Suppressor macrophage treated with lipopolysaccharide for 4 hours (primary cell): ENCODE data around the gene CDH4.

ENCODE experiments used
- DNase-seq: peaks from one replicate; pipeline ENCODE4 v3.0.0-alpha.2; 2020

CDH4 gene

GRCh38 chr20:61524951-61525666 lies 273.0 kb downstream of the CDH4 start:
- DNase-seq: no peak

- DNase-seq: no peak
These were observed 273.8 kb downstream of the CDH4 start for GRCh38 chr20:61525781-61526431.

GRCh38 chr20:61526907-61527306 lies 274.8 kb downstream of the CDH4 start:
- DNase-seq: no peak

- no peak for DNase-seq
These were observed 275.6 kb downstream of the CDH4 start for GRCh38 chr20:61527626-61528025.

GRCh38 chr20:61528591-61528990 lies 276.5 kb downstream of the CDH4 start:
- no peak for DNase-seq

GRCh38 chr20:61529354-61529753 lies 277.3 kb downstream of the CDH4 start:
- DNase-seq: no peak

- no peak for DNase-seq
These were observed 279.7 kb downstream of the CDH4 start for GRCh38 chr20:61531553-61532345.

- DNase-seq: no peak
These were observed 280.7 kb downstream of the CDH4 start for GRCh38 chr20:61532736-61533135.

GRCh38 chr20:61533231-61533631 lies 281.2 kb downstream of the CDH4 start:
- DNase-seq: no peak

GRCh38 chr20:61534346-61534745 lies 282.3 kb downstream of the CDH4 start:
- DNase-seq: no peak

GRCh38 chr20:61535091-61535490 lies 283.0 kb downstream of the CDH4 start:
- no peak for DNase-seq

- DNase-seq: no peak
These were observed 283.5 kb downstream of the CDH4 start for GRCh38 chr20:61535536-61535935.

GRCh38 chr20:61535956-61536355 lies 283.9 kb downstream of the CDH4 start:
- DNase-seq: no peak

- DNase-seq: no peak
These were observed 284.6 kb downstream of the CDH4 start for GRCh38 chr20:61536671-61537070.

GRCh38 chr20:61537239-61538182 lies 285.4 kb downstream of the CDH4 start:
- no peak for DNase-seq

GRCh38 chr20:61538183-61538942 lies 286.3 kb downstream of the CDH4 start:
- no peak for DNase-seq

GRCh38 chr20:61538943-61539265 lies 286.8 kb downstream of the CDH4 start:
- no peak for DNase-seq

- no peak for DNase-seq
These were observed 287.8 kb downstream of the CDH4 start for GRCh38 chr20:61539706-61540360.

GRCh38 chr20:61541537-61541936 lies 289.5 kb downstream of the CDH4 start:
- DNase-seq: no peak

- DNase-seq: no peak
These were observed 291.0 kb downstream of the CDH4 start for GRCh38 chr20:61543086-61543485.

GRCh38 chr20:61543931-61544745 lies 292.1 kb downstream of the CDH4 start:
- no peak for DNase-seq
